ENCODE results near the gene SH3D21. TPM values are rescaled to one million over a fixed set of nuclear protein-coding genes. Genes with fewer than 3 reads are reported as not detected.

Gene SH3D21
- total RNA-seq, 4 donors from 2014 or later: 11.3 to 11.8 TPM; not detected in 2

DNA sequence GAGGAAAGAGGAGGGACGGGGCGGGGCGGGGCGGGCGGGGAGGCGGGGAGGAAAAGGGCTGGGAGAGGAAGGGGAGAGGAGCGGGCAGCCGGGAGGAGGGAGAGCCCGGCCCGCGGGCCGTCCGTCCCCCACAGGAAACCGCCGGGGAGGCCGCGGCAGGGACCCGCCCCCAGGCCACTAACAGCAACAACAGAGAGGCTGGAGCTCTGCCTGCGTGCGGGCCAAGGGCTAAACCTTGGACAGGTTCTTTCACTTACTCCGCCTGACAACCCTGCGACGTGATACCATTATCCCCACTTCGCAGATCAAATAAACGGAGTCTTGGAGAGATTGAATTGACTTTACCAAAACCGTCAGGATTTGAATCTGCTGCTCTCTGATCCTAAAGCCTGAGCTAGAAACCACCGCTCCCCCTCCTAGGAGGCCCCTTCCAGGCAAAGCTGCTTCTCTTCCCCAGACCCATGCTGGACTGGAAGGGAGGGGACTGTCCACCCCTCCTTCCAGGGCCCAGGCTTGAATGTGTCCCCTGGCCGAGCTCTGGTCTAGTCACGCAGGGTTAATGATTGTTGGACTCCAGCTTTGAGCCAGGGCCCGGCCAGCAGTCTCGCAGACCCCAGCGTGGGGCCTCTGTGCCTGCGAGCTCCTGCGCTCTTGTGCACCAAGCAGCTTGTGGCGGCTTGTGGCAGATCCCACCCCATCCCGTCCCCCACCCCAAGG, 17.6 kb downstream of the SH3D21 start, which contains the start of gene EVA1B:
Gene EVA1B (minus strand): TSS at position 10 of the 717 bp plus-strand sequence. CDS start 608 bp downstream, outside the sequence.
- Histone ChIP-seq H3K4me3 (peak within 1 kb of the TSS; percentile 68 to 72), H3K9me3 (no peaks in the 10 kb centered on the region), H3K4me1 (peaks cover 8 to 12% of the 10 kb centered on the region in 2 donors), H3K36me3 (no peaks in the 10 kb centered on the region), H3K27ac (peak within 1 kb of the TSS; percentile 94 to 97), H3K27me3 (no peaks in the 10 kb centered on the region)
- intact Hi-C loops (cut with DNase I; ENCODE audit: low total_unique reads): no loop called here
- peak; percentile 83 to 85 for DNase-seq
- TF ChIP-seq POLR2A (IDR thresholded peaks at IDR 0.05): peak in 1 of 2 donors; percentile 24
- TF ChIP-seq, protein P1, sequence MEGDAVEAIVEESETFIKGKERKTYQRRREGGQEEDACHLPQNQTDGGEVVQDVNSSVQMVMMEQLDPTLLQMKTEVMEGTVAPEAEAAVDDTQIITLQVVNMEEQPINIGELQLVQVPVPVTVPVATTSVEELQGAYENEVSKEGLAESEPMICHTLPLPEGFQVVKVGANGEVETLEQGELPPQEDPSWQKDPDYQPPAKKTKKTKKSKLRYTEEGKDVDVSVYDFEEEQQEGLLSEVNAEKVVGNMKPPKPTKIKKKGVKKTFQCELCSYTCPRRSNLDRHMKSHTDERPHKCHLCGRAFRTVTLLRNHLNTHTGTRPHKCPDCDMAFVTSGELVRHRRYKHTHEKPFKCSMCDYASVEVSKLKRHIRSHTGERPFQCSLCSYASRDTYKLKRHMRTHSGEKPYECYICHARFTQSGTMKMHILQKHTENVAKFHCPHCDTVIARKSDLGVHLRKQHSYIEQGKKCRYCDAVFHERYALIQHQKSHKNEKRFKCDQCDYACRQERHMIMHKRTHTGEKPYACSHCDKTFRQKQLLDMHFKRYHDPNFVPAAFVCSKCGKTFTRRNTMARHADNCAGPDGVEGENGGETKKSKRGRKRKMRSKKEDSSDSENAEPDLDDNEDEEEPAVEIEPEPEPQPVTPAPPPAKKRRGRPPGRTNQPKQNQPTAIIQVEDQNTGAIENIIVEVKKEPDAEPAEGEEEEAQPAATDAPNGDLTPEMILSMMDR (IDR thresholded peaks at IDR 0.05): no peak

DNA sequence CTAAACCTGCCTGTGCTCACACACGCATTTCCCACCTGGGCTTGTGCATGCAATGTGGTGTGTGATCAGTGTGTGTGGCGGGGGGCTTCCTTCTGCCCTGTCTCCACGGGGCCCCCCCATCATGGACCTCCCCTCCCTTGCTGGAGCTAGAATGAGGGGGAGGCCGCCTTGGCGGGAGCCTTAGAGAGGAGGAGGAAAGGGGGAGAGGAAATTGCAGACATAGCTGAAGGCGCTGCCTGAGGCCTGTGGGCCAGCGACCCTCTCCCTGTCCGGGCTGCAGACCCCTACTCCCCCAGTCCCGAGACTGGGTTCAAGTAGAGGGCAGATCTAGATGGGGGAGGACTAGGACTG, 18.2 kb downstream of the SH3D21 start:
- peak; percentile 39 to 47 for DNase-seq
- H3K27me3 ChIP-seq: no peaks in the 10 kb centered on the region
- peak overlapping the region; percentile 94 to 97 for H3K27ac ChIP-seq
- peak overlapping the region; percentile 68 to 72 for H3K4me3 ChIP-seq
- TF ChIP-seq POLR2A (IDR thresholded peaks at IDR 0.05): no peak
- TF ChIP-seq, protein P1 (IDR thresholded peaks at IDR 0.05): no peak
- H3K9me3 ChIP-seq: no peaks in the 10 kb centered on the region
- H3K36me3 ChIP-seq: no peaks in the 10 kb centered on the region
- intact Hi-C loops (cut with DNase I; ENCODE audit: low total_unique reads): no loop called here
- peaks cover 8 to 12% of the 10 kb centered on the region in 2 donors for H3K4me1 ChIP-seq

DNA sequence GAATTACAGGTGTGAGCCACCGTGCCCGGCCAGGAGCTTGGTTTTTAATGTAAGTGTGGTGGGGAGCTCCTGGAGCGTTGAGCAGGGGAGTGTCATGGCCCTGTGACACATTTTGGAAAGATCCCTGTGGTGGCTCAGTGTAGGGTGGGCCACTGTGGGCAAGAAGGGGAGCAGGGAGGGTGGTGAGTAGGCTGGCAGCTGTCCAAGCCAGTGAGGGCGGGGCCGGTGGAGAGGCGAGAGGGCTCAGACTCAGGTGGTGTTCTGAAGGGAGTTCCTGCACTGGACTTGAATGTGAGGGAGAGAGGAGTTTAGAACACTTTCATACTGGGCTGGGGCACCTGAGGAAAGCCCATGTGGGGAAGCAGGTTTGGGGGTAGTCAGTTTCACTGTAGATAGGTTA, 20.3 kb downstream of the SH3D21 start:
- no peak overlapping the region for H3K27ac ChIP-seq
- no peak overlapping the region for H3K4me3 ChIP-seq
- H3K36me3 ChIP-seq: no peaks in the 10 kb centered on the region
- intact Hi-C loops (cut with DNase I; ENCODE audit: low total_unique reads): no loop called here
- DNase-seq: no peak
- no peak for TF ChIP-seq POLR2A (IDR thresholded peaks at IDR 0.05)
- TF ChIP-seq, protein P1 (IDR thresholded peaks at IDR 0.05): no peak
- H3K27me3 ChIP-seq: no peaks in the 10 kb centered on the region
- no peaks in the 10 kb centered on the region for H3K9me3 ChIP-seq
- peaks cover 8 to 11% of the 10 kb centered on the region in 2 donors for H3K4me1 ChIP-seq

DNA sequence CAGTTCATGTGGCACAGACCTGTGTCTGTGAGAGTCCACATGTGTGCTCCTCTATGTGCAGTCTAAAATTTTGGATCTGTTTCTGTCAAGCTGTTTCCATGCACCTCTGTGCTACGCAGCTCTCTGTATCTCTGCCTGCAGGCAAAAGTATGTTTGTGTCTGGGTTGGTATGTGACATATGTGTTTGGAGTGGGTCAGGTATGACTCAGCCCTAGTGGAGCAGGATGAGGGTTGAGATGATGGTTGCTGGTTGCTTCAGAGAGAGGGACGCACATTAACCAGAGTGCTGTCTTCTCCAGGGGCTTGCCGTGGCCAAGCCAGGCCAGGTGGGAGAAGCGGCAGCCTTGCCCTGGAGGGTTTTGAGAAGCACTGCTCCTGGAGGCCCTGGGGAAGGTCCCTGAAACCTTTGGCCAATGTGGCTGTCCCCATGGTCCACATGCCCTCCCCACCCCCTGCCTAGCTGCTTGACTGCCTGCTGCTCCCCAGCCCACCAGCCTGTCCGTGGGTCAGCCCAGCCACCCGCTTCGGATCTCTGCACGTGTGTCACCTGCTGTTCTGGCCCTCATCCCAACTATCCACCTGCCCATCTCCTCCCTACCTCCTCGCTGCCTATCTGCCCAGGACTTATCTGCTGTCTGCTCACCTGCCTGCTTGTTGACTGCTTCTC, 21.4 kb downstream of the SH3D21 start:
- DNase-seq: no peak
- no peaks in the 10 kb centered on the region for H3K9me3 ChIP-seq
- no peaks in the 10 kb centered on the region for H3K36me3 ChIP-seq
- no peaks in the 10 kb centered on the region for H3K27me3 ChIP-seq
- TF ChIP-seq, protein P1 (IDR thresholded peaks at IDR 0.05): no peak
- no peak for TF ChIP-seq POLR2A (IDR thresholded peaks at IDR 0.05)
- intact Hi-C loops (cut with DNase I; ENCODE audit: low total_unique reads): no loop called here
- H3K27ac ChIP-seq: no peak overlapping the region
- H3K4me3 ChIP-seq: no peak overlapping the region
- peaks cover under 1 to 8% of the 10 kb centered on the region in 2 donors for H3K4me1 ChIP-seq

DNA sequence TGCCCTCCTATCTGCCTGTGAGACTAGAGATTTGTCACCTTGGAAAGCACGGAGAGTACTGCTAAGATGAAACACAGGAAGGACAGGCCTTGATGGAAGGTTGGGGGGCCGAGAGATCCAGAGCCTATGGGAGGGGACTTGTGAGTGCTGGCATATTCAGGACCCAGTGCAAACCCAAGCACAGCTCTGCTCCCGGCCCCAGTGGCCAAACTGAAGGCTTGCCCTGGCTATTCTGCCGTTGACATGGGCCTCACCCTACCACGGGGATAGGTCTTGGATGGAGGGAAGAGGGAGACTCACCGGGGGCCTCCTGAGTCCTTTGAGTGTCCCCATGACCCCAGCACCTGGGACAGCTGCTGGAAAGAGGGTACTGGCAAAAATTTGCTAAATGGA, 21.9 kb downstream of the SH3D21 start:
- TF ChIP-seq POLR2A (IDR thresholded peaks at IDR 0.05): no peak
- TF ChIP-seq, protein P1 (IDR thresholded peaks at IDR 0.05): no peak
- H3K9me3 ChIP-seq: no peaks in the 10 kb centered on the region
- H3K36me3 ChIP-seq: no peaks in the 10 kb centered on the region
- H3K4me3 ChIP-seq: no peak overlapping the region
- no peaks in the 10 kb centered on the region for H3K27me3 ChIP-seq
- H3K27ac ChIP-seq: no peak overlapping the region
- no peak for DNase-seq
- intact Hi-C loops (cut with DNase I; ENCODE audit: low total_unique reads): no loop called here
- H3K4me1 ChIP-seq: peaks cover 0 to 8% of the 10 kb centered on the region in 2 donors
